ENCODE measurements around the gene C3orf22. TPM values are rescaled to one million over a fixed set of nuclear protein-coding genes. Genes with fewer than 3 reads are reported as not detected.

The C3orf22 gene
- total RNA-seq, 2 experiments from 2014 or later, result not detected

DNA sequence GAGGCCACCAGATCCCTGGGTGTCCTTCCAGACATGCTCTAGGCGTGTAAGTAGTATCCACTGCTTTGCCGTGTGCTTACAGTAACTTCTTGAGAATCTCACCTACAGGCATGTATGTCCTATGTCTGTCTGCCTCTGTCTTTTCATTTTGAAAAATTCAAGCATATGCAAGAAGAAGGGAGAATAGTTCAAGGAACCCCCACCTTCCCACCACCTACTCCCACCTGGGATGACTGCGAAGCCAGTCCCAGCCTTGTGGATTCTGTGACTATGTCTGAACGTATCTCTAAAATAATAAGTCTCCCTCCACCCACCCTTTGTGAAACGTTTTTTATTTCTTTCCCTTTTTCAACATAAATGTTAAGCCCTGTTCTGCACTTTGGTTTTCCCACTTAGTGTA, 19.8 kb downstream of the C3orf22 start:
- no peaks in the 10 kb centered on the region for H3K9me3 ChIP-seq (ENCODE audit: low read length)
- no peaks in the 10 kb centered on the region for H3K79me2 ChIP-seq (ENCODE audit: insufficient read depth, low read depth, low read length)
- ChIA-PET POLR2A (no interaction called here), CTCF (ENCODE audit: unreplicated experiment) (no interaction called here)
- H3K4me1 ChIP-seq (ENCODE audit: insufficient read depth, low read length, poor library complexity, severe bottlenecking), result no peaks in the 10 kb centered on the region
- no peak for TF ChIP-seq CTCF (conservative IDR thresholded peaks at IDR 0.05; ENCODE audit: low read length)
- no peak for TF ChIP-seq EZH2phosphoT487 (IDR thresholded peaks at IDR 0.05; ENCODE audit: borderline replicate concordance, low read depth, low read length)
- no peaks in the 10 kb centered on the region for H4K20me1 ChIP-seq (ENCODE audit: insufficient read depth, low read length)
- H3K4me2 ChIP-seq (ENCODE audit: low read length), result no peak overlapping the region
- H3K4me3 ChIP-seq (ENCODE audit: low read depth, low read length, poor library complexity, severe bottlenecking), result no peak overlapping the region
- no TSS peak for BruUV-seq (replicated peaks)
- DNase-seq (ENCODE audit: low spot score), result no peak
- no peaks in the 10 kb centered on the region for H3K36me3 ChIP-seq (ENCODE audit: insufficient read depth, low read length)
- H3K9me2 ChIP-seq (ENCODE audit: insufficient read depth, low read length), result no peaks in the 10 kb centered on the region
- intact Hi-C loops (cut with micrococcal nuclease; ENCODE audit: unreplicated experiment), result no loop called here
- no peak overlapping the region for H2AFZ ChIP-seq (ENCODE audit: low read length)
- H3K27ac ChIP-seq (ENCODE audit: low read depth, low read length, poor library complexity, severe bottlenecking), result no peak overlapping the region

GRCh38 chr3:126538316-126538715, 20.4 kb downstream of the C3orf22 start:
- no peak overlapping the region for H3K27ac ChIP-seq (ENCODE audit: low read depth, low read length, poor library complexity, severe bottlenecking)
- ChIA-PET POLR2A (interaction anchor here (0.5 kb wide), 1 partner anchor 454 kb away, joined by 4 read pairs; the partner anchor contains the start of gene SLC41A3), CTCF (ENCODE audit: unreplicated experiment) (no interaction called here)
- intact Hi-C loops (cut with micrococcal nuclease; ENCODE audit: unreplicated experiment), result no loop called here
- no peaks in the 10 kb centered on the region for H3K9me2 ChIP-seq (ENCODE audit: insufficient read depth, low read length)
- BruUV-seq (replicated peaks), result no TSS peak
- H3K4me3 ChIP-seq (ENCODE audit: low read depth, low read length, poor library complexity, severe bottlenecking), result no peak overlapping the region
- H4K20me1 ChIP-seq (ENCODE audit: insufficient read depth, low read length), result no peaks in the 10 kb centered on the region
- H3K4me1 ChIP-seq (ENCODE audit: insufficient read depth, low read length, poor library complexity, severe bottlenecking), result no peaks in the 10 kb centered on the region
- H2AFZ ChIP-seq (ENCODE audit: low read length), result no peak overlapping the region
- H3K9me3 ChIP-seq (ENCODE audit: low read length), result no peaks in the 10 kb centered on the region
- no peaks in the 10 kb centered on the region for H3K36me3 ChIP-seq (ENCODE audit: insufficient read depth, low read length)
- H3K79me2 ChIP-seq (ENCODE audit: insufficient read depth, low read depth, low read length), result no peaks in the 10 kb centered on the region
- H3K4me2 ChIP-seq (ENCODE audit: low read length), result no peak overlapping the region
- no peak for DNase-seq (ENCODE audit: low spot score)
- TF ChIP-seq CTCF (conservative IDR thresholded peaks at IDR 0.05; ENCODE audit: low read length), result no peak
- TF ChIP-seq EZH2phosphoT487 (IDR thresholded peaks at IDR 0.05; ENCODE audit: borderline replicate concordance, low read depth, low read length), result no peak

DNA sequence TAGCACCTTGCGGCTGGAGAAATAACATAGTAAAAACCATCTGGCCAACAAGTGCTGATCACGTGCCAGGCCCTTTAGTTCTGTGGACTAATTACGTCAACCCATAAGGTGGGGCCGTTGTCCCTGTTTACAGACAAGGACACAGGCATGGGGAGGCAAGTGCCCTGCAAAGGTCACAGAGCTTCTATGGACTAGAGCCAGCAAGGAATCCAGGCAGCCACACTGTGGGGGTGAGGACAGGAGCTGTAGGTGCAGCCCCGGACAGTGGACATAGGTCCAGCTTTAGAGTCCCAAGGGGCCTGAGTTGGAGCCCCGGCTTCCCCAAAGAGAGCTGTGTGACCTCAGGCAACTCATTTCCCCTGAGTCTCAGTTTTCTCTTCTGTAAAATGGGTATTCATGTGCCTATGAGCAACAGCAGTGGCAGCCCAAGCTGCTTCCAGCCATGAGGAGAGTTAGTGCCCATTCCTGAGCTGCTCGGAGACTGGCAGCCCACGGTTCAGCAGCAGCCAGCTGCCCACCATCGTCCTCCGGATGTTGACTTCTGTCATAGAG, 20.9 kb downstream of the C3orf22 start:
- intact Hi-C loops (cut with micrococcal nuclease; ENCODE audit: unreplicated experiment), result no loop called here
- no peak for DNase-seq (ENCODE audit: low spot score)

More for the DNA sequence above, 20.9 kb downstream of the C3orf22 start:
- BruUV-seq (replicated peaks), result no TSS peak
- TF ChIP-seq EZH2phosphoT487 (IDR thresholded peaks at IDR 0.05; ENCODE audit: borderline replicate concordance, low read depth, low read length) (no peak), CTCF (conservative IDR thresholded peaks at IDR 0.05; ENCODE audit: low read length) (no peak)
- Histone ChIP-seq H3K27ac (ENCODE audit: low read depth, low read length, poor library complexity, severe bottlenecking) (no peak overlapping the region), H3K36me3 (ENCODE audit: insufficient read depth, low read length) (no peaks in the 10 kb centered on the region), H4K20me1 (ENCODE audit: insufficient read depth, low read length) (no peaks in the 10 kb centered on the region), H3K4me2 (ENCODE audit: low read length) (no peak overlapping the region), H3K9me2 (ENCODE audit: insufficient read depth, low read length) (no peaks in the 10 kb centered on the region), H3K9me3 (ENCODE audit: low read length) (no peaks in the 10 kb centered on the region), H3K4me1 (ENCODE audit: insufficient read depth, low read length, poor library complexity, severe bottlenecking) (no peaks in the 10 kb centered on the region), H2AFZ (ENCODE audit: low read length) (no peak overlapping the region), H3K4me3 (ENCODE audit: low read depth, low read length, poor library complexity, severe bottlenecking) (no peak overlapping the region), H3K79me2 (ENCODE audit: insufficient read depth, low read depth, low read length) (no peaks in the 10 kb centered on the region)
- ChIA-PET CTCF (ENCODE audit: unreplicated experiment) (no interaction called here), POLR2A (interaction anchor here (0.5 kb wide), 1 partner anchor 454 kb away, joined by 4 read pairs; the partner anchor contains the start of gene SLC41A3)
